HG03432 (cell line): Measurements from ENCODE around the gene KRT9.

Source experiments
- ATAC-seq: cut with Tn5 transposase; IDR thresholded peaks from one replicate; pipeline ENCODE4 v1.9.1; 2021; ENCODE audit warnings: mild to moderate bottlenecking, moderate library complexity; ENCODE audit not compliant: unreplicated experiment

Gene KRT9

DNA sequence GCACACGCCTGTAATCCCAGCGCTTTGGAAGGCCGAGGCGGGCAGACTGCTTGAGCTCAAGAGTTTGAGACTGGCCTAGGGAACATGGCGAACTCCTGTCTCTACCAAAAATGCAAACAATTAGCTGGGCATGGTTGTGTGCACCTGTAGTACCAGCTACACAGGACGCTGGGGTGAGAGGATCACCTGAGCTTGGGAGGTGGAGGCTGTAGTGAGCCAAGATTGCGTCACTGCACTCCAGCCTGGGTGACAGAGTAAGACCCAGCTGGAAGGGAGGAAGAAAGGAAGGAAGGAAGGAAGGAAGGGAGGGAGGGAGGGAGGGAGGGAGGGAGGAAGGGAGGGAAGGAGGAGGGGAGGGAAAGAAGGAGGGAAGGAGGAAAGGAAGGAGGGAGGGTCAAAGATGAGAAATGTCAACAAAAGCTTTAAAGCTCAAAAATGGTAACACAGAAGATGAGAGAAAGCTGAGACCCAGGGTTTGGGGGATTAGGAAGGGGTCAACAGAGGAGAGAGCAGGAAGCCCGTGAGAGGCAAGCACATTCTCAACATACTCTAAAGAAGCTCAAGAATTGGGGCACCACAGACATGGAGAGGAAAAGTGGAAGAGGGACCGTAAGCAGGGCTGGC, 38.8 kb downstream of the KRT9 start:
- no peak for ATAC-seq

DNA sequence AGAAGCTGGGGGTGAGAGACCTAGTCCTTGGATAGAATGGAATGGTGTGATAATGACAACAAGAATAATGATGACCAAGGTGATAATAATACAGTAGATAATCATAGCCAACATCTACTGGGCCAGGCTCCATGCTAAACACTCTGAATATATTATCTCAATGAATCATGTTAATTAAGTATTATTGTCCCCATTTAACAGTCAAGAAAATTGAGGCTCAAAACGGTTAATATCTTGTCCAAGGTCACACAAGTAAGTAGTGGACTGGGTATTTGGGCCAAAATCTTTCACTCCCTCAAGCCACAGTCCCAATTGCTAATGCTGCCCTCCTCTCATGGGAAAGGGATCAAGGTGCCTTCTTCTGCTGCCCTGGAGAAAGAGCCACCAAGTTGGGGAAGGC, 39.9 kb downstream of the KRT9 start:
- no peak for ATAC-seq

DNA sequence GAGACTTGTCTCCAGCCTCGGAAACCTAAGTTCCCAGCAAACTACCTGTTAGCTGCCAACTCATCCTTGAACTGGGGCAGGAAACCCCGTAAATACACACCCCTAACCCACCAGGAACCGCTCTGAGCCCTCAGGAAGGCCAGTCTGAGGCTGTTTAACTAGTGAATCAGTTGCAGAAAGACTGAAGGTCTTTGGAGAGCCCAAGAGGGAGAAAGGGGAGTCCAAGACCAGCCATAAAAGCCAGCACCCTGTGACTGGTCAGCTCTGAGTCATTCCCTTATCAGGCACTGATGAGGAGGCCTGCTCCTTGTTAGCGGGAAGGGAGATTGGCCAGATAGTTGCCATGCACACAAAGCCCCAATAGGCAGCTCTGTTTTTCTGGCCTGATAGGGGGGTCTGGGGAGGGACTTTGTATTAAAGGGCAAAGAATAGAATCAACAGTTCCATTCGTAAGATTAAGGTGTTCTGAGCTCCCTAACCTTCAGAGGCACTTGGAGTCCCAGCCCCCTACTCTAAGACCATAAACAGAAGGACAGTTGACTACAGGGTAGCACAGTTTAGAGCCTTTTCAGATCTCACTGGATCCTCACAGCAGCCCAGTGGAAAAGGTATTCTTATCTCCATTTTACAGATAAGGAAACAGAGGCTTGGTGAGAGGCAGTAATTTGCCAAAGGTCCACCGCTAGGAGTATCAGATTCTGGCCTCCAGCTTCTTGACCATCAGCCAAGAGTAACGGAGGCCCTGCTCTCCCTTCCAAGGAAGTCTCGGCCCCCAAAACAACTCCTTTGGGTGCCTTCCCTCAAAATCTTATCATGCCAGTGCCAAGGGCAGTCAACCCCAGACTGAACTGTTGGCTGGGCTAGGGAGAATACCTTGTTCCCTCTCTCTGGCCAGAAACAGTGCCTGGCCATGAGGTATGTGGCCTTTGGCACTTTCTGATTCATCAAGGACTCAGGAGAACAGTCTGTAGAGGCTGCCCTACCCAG, 41.5 kb downstream of the KRT9 start:
- no peak for ATAC-seq

DNA sequence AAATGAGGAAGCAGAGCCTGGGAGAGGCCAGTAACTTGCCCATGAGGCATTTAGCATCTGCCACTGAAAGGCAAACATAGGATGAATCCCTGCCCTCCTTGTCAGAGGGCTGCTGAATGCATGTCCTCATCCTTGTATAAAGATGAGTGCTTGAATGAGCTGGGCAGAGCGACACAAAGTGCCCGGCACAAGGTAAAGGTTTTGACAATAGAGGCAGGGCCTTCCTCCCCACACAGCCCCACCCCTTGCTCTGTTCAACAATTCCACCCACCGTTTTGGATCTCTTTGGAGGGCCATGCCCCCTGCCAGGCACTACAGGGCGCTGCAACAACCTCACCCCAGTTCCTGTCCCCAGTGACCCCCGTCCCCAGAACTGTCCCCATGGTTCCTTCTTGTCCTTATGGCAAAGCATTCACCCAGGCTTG, 42.4 kb downstream of the KRT9 start:
- no peak for ATAC-seq

DNA sequence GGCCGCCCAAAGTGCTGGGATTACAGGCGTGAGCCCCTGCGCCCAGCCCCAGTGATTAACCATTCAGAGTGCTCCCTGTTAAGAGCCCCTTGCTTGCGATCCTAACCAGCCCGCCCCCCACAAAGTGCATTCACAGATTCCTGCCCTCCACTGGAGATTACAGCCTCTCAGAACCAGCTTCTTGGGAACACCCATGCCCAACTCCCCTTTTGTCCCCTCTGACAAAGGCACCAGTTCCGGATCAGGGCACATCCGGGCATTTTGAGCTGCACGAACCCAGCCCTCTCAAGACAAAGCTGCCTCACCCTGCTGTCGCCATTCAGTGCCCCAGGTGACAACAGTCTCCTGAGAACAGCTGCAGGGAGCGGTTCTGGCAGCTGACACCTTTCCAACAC, 42.9 kb downstream of the KRT9 start:
- no peak for ATAC-seq

DNA sequence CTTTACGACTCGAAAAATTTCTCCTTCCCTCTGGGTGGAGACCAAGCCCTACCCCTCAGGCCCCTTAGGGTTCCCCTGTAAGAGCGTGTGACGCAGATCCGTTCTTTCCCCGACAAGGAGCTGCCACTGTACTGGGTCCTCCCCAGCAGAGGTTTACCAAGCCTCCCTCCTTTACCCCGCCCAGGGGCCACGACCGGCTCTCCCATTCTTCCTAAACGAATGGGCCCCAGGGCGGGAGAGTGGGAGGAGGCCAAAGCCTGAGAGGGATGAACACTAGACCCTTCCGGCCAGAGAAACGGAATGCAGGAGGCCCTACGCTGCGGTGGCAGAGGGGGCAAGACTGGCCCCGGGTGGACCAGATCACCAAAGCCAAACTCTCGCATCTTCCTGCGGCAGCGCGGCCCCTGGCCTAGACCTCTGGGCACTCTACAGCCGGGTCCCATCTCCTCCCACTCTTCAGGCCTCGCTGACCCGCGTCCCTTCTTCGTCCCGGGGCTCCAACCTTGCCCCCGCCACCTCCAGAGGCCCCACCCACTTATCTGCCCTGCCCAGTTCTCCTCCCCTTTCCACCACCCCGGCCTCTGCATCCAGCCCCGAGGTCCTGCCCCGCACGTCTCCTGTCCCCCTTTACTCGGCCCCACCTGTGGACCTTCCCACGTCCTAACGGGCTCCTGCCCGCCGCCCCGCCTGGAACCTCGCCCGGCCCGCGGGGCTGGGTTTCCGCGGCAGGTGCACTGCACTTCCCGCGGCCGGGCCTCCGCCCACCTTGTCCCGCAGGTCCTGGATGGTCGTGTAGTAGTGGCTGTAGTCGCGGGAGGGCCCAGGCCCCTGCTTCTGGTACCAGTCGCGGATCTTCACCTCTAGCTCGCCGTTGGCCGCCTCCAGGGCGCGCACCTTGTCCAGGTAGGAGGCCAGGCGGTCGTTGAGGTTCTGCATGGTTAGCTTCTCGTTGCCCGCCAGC, 44.5 kb downstream of the KRT9 start:
- ATAC-seq = no peak

DNA sequence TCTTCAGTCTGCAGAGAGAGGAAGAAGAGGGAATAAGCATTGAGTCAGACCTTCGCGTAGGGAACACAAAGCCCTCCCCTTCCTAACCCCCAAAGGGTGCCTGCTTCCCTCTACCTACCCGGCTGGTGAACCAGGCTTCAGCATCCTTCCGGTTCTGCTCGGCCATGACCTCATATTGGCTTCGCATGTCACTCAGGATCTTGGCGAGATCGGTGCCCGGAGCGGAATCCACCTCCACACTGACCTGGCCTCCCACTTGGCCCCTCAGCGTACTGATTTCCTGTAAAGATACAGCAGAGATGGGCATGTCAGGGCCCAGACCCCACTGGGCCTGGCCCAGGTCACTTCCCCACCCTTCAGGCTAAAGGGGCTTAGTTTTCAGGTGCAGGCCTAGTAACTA, 47.6 kb downstream of the KRT9 start:
- ATAC-seq = no peak

DNA sequence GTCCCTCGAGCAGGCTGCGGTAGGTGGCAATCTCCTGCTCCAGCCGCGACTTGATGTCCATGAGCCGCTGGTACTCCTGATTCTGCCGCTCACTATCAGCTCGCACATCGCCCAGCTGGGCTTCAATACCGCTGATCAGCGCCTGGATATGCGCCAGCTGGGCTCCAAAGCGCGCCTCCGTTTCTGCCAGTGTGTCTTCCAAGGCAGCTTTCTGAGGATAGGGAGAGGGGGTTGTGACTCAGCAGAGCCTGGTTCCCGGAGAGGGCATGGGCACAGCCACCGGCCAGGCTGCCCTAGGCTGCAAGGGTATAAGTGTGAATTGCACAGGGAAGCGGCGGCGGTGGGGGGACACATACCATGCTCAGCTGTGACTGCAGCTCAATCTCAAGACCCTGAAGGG, 48.1 kb downstream of the KRT9 start:
- no peak for ATAC-seq

DNA sequence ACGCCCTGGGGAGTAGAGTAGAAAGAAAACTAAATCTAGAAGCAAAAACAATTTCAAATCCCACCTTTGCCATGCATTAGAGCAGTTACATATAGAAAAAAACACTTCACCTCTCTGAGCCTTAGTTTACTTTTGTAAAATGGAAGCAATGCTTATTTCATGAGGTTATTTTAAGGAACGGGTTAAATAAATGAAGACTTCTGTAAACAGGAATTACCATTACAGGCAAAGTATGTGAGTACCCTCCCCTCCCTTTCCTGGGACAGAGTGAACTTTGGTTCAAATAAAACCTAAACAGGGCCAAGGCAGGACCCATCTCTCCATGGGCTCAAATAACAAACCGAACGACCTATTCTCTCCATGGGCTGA, 48.6 kb downstream of the KRT9 start:
- ATAC-seq = no peak

DNA sequence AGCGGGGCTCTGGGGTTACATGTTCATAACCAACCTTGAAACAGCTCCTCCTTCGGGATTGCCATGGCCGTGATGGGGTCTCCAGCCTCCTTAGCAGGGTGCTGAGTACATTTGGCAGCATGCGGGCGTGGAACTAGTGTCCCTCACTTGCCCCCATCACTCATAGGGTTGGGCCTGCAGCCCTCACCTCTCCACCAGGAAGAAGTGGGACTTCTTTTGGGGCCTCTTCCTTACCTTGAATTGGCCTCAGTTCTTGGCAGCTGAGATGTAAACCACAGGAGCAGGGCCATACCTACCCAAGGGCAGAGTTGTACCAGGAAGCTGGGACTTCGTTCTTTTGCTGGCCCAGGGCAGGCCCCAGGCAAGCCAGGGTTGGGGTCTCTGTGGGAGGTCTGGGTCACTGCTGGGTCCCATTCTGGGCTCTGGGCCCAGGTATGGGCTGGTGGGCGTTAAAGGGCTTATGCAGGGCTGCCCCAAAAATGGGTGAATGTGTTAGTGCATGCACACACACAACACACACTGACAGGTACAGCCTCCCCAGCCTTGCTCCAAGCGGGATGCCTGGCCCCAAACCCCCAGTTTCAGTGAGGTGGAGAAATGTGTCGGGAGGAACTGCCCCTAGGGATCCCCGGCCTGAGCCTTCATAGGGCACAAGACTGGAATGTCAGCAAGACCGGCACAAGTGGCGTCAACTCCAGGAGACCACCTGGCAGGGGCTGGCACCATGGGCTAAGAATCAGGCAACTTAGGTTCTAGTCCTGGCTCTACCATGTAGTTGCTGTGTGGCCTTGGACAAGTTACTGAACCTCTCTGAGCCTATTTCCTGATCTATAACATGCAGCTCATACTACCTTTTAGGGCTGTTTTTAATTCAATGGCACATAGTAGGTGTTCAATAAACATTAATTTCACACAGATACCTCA, 49.3 kb downstream of the KRT9 start:
- no peak for ATAC-seq

DNA sequence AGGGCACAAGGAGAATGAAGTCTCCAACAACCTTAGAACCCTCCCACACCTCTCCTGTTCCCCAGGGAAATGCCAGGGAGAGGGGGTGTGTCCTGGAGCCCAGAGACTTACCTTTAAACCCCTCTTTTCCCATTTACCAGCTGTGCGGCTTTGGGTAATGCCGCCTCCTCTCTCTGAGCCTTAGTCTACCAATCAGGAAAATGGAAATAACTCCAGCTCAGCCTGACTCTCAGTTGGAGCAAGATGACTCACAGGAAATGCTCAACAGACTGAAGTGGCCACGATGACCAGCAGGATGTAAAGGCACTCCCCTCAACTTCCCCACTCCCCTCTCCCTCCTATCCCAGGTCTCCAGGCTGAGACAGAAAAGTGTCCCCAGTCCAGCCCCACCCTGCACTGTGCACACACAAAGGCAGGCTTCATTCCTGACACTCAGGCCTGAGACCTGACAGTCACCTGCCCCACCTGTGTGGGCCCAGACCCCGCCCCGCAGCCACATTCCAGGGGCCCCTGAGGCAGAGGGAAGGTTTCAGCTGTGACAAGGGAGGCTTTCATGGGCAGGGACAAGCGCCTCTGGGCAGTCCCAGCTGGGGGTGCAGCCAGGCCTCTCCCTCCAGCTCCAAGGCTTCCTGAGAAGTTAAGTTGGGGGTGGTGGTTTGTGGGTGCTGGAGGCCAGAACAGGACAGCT, 50.1 kb downstream of the KRT9 start:
- ATAC-seq = no peak

DNA sequence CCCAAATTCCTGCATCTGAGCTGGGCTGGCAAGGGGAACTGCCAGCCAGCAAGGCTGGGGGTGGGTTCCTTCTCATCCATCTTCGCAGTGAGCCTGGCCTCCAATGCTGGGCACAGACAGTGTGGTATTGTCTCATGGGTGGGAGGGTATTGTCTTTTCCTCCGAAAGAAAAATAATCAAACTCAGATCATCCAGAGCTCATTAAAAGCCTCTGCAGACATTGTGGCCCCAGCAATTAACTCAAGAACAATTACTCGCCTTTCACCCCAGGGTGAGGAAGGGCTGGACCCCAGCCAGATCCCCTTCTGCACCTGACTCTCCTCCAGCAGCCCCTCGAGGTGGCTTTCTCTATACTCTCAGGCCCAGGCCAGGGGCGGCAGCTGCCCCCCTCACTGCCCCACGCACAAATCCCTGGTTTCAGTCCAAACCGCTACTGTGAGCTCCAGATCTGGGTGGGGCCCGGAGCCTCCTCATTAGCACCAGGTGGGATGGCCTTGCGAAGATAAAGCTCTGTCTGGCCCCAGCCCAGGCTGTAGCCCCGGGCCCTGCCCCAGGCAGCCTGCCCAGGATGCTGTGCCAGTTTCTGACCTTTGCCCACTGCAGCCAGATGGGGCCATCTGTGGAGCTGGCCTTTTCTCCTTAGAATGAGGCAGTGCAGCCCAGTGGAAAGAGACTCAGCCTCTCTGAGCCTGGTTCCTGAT, 50.9 kb downstream of the KRT9 start:
- no peak for ATAC-seq

DNA sequence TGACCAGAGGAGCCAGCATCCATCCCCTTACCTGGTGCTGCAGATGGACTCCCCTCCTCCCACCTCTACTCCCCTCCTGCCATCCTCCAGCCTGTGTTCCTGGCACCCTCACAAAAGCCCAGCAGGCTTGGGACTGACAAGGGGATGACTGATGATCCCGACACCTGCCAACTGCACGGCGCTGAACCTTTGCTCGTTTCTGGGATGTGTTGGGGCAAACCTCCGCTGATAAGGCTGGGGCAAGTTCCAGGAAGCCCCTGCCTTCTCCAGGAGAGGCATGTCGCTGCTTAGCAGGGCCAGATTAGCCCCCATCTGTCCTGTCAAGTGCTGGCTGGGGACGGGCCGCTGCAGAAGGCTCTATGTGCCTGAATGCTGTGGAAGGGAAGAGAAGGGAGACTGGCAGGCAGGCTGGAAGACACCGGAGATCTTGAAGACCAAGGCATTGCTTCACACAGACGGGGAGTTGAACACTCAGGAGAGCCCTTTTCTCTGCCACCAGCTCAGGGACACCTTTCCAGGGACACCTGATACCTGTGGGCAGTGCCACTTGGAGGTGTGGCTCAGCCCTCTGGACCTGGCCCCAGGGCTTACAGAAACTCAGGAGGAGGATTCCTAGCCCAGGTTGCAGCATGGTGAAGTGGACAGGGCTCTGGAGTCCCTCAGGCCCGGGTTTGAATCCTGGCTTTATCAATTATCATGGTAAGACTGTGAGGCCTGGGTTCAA, 52.2 kb downstream of the KRT9 start:
- ATAC-seq = no peak

DNA sequence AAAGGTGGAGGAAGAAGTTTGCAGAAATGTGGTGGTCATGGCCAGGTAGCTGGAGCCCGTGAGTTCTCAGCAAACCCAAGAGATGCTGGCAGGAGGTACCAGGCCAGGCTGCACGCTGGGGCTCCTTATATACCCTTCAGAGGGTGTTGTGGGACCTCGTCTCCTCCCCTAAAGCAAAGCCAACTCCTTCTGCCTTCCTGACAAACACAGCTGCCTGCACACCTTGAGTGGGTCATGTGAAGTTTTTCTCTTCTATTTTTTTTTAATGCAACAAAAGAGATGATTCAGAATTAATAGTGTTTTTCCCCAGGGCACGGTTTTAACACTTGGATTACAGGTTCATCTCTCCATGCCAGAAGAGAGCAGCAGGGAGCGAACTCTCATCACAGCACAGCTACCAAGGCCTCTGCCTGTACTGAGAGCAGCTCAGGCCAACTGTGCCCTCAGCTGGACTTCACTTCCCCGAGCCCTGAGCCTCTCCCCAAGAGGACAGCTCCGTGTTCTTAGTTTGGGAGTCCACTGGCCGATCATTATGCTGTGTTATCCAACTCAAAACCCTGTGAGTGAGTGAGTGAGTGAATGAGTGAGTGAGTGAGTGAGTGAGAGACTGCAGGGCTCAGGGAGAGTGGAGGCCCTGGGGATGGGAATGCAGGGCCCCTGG, 52.9 kb downstream of the KRT9 start, which contains the start of gene KRT15:
Gene KRT15 (minus strand): TSS at position 102 of the 661 bp plus-strand sequence. CDS start 63 bp downstream, at position 39.
- ATAC-seq = no peak

DNA sequence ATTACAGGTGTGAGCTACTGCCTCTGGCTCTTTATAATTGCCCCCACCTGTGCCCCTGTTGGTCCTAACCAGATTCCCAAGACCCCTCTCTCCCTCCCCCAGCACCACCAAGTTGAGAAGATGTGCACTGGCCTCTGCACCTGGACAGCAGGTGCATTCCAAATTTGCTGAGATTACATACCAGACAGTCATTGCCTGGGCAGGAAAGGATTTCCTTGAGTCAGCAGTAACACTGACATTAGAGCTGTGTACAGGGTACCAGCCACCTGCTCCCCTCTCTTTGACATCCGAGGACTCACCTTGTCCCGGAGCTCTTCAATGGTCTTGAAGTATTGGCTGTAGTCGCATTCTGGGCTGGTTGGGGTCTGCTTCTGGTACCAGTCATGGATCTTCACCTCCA, 53.8 kb downstream of the KRT9 start:
- no peak for ATAC-seq

DNA sequence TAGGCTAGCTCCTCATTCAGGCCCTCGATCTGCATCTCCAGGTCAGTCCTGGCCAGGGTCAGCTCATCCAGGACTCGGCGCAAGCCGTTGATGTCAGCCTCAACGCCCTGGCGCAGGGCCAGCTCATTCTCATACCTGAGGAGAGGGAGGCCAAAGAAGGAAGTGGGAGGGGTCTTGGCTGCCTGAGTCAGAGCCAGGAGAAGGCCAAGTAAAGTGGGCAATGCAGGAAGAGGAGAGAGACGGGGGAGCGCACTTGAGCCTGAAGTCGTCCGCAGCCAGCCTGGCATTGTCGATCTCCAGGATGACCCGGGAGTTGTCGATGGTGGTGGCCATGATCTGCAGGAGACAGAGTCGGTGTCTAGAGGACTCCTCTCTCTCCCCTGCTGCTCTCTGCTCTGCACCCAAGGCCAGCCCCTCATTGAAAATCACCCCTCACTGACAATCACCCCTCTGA, 55.0 kb downstream of the KRT9 start:
- ATAC-seq = no peak

DNA sequence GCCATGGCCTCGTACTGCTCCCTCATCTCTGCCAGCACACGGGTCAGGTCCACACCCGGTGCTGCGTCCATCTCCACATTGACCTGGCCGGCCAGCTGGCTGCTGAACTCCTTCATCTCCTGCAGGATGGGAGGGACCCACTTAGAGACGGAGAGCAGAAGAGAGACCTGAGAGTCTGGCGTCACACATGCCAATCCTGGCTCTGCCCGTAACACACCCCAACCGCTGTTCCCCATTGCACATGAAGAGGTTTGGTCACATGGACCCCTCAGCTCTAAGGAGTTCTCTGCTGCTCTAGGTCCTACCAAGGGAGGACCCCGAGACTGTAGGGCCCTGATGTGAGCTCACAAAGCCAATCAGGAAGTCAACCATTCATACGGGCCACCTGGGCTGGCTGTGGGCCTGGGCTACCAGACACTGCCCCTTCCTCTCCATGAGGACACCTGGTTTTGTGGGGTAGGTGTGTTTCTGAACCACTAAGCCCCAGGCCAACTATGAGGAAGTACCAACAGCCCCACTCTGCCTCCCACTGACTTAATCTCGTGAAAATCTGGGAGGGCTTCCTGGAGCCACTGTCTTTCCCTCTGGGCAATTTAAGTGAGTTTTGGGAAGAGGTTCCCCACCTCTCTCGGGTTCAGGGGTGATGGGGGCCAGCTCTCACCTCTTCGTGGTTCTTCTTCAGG, 55.6 kb downstream of the KRT9 start:
- ATAC-seq = no peak
